Brain microvascular endothelial cell (primary cell): ENCODE measurements around the gene LEPROT.
"Not testable (repeated sequence)": the region's sequence is repeated elsewhere in the genome, so short reads cannot be mapped to it uniquely, and the experiment has no call there.

ENCODE experiments used
- DNase-seq: peaks from one replicate; pipeline ENCODE4 v3.0.0-alpha.2; 2020
- H3K27ac ChIP-seq: fragments of 250-450 bp; sonication (Bioruptor Pico); 2 replicates; pipeline ENCODE4 v1.5.1; 2020; ENCODE audit warnings: mild to moderate bottlenecking, moderate library complexity
- H3K27me3 ChIP-seq: fragments of 250-450 bp; sonication (Bioruptor Pico); replicated peaks from 2 replicates; pipeline ENCODE4 v1.5.1; 2020; ENCODE audit warnings: mild to moderate bottlenecking
- H3K36me3 ChIP-seq: fragments of 250-450 bp; sonication (Bioruptor Pico); replicated peaks from 2 replicates; pipeline ENCODE4 v1.5.1; 2020; ENCODE audit warnings: mild to moderate bottlenecking
- H3K4me3 ChIP-seq: 2 replicates; pipeline ENCODE4 v1.5.1; 2011; ENCODE audit warnings: low read depth, mild to moderate bottlenecking, control low read depth, low read length, moderate library complexity
- in situ Hi-C: cut with HindIII; loops from 2 replicates; pipeline ENCODE4 v1.10.0; 2017; ENCODE audit warnings: low sequenced_read_pairs, low pct_ligation_motif_present
- TF ChIP-seq, protein P1 (sequence below): IDR thresholded peaks from 2 replicates; pipeline ENCODE4 v1.5.1; 2011; ENCODE audit warnings: low read depth, mild to moderate bottlenecking, moderate library complexity, low read length, control low read depth, inconsistent platforms; ENCODE audit errors: missing control alignments

LEPROT gene

DNA sequence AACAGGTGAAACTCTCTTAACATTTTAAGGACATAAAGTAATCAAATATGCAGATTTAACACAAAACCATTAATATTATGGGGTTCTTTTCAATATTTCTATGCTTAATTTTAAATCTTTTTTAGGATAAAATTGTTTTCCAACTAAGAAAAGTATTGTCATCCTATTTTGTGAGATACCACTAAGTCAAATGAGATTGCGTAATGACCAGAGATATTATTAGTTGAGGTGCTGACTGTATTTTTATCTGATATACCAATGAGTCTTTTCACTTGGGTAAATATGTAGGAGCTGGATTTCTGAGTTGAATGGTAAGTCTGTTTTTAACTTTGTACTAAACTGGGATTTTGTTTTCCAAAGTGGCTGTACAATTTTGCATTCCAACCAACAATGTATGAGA lies 25.4 kb downstream of the LEPROT start:
- TF ChIP-seq, protein P1, sequence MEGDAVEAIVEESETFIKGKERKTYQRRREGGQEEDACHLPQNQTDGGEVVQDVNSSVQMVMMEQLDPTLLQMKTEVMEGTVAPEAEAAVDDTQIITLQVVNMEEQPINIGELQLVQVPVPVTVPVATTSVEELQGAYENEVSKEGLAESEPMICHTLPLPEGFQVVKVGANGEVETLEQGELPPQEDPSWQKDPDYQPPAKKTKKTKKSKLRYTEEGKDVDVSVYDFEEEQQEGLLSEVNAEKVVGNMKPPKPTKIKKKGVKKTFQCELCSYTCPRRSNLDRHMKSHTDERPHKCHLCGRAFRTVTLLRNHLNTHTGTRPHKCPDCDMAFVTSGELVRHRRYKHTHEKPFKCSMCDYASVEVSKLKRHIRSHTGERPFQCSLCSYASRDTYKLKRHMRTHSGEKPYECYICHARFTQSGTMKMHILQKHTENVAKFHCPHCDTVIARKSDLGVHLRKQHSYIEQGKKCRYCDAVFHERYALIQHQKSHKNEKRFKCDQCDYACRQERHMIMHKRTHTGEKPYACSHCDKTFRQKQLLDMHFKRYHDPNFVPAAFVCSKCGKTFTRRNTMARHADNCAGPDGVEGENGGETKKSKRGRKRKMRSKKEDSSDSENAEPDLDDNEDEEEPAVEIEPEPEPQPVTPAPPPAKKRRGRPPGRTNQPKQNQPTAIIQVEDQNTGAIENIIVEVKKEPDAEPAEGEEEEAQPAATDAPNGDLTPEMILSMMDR = no peak
- in situ Hi-C loops = no loop called here
- H3K27ac ChIP-seq = no peak overlapping the region

DNA sequence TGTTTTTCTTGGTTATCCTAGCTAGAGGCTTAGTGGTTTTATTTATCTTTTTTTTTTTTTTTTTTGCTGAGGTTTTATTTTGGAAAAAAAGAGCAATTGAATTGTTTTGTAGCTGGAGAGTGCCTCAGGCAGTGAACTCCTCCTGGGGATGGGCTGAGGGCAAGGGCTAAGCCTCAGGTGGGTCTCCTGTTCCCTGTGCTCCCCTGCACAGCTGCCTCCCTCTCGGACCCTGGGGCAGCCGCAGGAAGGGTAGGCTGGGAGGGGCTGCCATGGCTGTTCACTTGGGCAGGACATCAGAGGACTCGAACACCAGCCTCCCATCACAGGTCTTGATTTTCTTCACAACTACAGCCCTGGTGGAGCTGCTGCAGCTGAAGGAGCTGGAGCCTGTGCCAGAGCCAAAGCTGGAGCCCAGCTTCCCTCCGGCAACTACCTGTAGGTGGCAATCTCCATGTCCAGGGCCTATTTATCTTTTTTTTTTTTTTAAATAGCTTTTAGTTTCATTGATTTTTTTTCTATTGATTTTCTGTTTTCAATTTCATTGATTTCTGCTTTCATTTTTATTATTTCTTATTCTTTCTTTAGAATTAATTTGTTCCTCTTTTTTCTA lies 28.9 kb downstream of the LEPROT start:
- in situ Hi-C loops = no loop called here
- no peaks in the 10 kb centered on the region for H3K36me3 ChIP-seq
- no peaks in the 10 kb centered on the region for H3K27me3 ChIP-seq
- DNase-seq = no peak
- no peak overlapping the region for H3K27ac ChIP-seq
- no peak overlapping the region for H3K4me3 ChIP-seq
- TF ChIP-seq, protein P1 = peak; percentile 44

More for the DNA sequence above, 25.4 kb downstream of the LEPROT start:
- Histone ChIP-seq H3K36me3 (no peaks in the 10 kb centered on the region), H3K4me3 (no peak overlapping the region), H3K27me3 (no peaks in the 10 kb centered on the region)
- no peak for DNase-seq

DNA sequence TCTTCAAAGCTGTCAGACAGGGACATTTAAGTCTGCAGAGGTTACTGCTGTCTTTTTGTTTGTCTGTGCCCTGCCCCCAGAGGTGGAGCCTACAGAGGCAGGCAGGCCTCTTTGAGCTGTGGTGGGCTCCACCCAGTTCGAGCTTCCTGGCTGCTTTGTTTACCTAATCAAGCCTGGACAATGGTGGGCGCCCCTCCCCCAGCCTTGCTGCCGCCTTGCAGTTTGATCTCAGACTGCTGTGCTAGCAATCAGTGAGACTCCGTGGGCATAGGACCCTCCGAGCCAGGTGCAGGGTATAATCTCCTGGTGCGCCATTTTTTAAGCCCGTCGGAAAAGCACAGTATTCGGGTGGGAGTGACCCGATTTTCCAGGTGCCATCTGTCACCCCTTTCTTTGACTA lies 35.2 kb downstream of the LEPROT start:
- H3K27me3 ChIP-seq, H3K27ac ChIP-seq, in situ Hi-C loops, H3K4me3 ChIP-seq, H3K36me3 ChIP-seq, DNase-seq: not testable (repeated sequence)

DNA sequence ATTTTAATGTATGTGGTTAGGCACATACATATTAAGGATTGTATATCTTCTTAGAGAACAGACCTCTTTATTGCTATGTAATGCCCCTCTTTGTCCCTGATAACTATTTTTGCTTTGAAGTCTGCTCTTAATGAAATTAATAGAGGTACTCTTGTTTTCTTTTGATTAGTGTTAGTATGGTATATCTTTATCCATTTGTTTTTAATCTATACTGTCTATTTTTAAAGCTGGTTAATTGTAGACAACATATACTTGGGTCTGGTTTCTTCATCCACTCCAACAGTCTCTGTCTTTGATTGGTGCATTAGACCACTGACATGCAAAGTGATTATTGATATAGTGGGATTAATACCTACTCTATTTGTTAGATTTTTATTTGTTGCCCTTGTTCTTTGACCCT lies 36.0 kb downstream of the LEPROT start:
- no peaks in the 10 kb centered on the region for H3K36me3 ChIP-seq
- H3K4me3 ChIP-seq = no peak overlapping the region
- H3K27ac ChIP-seq = no peak overlapping the region
- DNase-seq = no peak
- in situ Hi-C loops = no loop called here
- TF ChIP-seq, protein P1 = no peak
- no peaks in the 10 kb centered on the region for H3K27me3 ChIP-seq

DNA sequence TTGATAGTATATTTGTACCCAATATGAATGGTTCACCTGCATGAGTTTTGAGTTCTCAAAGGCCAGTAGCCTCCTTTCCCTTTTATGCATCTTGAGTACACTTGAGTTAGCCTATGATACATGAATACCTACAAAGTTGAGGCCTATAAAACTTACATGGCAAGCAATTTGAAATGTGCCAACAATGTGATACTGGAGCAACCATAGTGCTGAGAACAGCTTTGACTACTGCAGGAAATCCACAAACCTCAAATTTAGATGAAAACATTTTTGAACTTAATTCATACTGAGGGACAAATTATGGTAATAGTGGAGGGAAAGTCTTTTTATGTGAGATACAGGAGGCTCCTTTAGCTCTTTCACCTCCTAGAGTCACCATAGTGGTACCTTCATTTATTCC lies 37.4 kb downstream of the LEPROT start:
- Histone ChIP-seq H3K27ac (no peak overlapping the region), H3K36me3 (no peaks in the 10 kb centered on the region), H3K4me3 (no peak overlapping the region), H3K27me3 (no peaks in the 10 kb centered on the region)
- in situ Hi-C loops = no loop called here
- TF ChIP-seq, protein P1 = no peak
- no peak for DNase-seq

DNA sequence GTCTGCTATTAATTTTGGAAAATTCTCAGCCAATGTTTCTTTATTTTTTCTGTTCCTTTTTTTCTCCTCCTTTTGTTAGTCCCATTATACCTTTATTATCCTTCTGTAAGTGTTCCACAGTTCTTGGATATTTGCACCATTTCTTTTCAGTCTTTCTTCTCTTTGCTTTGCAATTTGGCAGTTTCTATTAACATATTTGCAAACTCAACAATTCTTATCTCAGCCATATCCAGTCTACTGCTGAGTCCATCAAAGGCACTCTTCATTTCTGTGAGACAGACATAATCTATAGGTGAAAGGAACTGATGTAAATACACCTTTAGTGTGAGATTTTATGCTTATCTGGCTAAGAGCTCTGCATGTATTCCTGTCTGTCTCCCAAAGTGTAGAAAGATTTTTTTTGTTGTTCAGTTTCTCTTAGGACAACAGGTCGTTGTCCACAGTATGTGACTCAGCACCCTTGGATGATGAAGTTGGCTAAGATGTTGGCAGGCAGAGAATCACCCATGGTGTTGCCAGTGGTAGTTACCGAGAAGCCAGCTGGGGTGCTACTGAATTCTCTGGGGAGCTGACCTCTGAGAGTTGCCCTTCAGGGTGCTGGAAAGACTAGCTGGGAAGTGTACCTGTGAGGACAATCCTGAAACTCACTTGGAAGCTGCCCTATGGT lies 38.4 kb downstream of the LEPROT start:
- no peak overlapping the region for H3K4me3 ChIP-seq
- no peaks in the 10 kb centered on the region for H3K27me3 ChIP-seq
- no peaks in the 10 kb centered on the region for H3K36me3 ChIP-seq
- in situ Hi-C loops = no loop called here
- no peak overlapping the region for H3K27ac ChIP-seq
- TF ChIP-seq, protein P1 = no peak
- DNase-seq = no peak
